Measurements from ENCODE around the gene LOXL1.

- no peak for TF ChIP-seq DMBX1 (CRISPR knock-in tag; IDR thresholded peaks at IDR 0.05; ENCODE audit: borderline replicate concordance)
- TF ChIP-seq TBP (optimal IDR thresholded peaks at IDR 0.05; ENCODE audit: low read depth, low read length): no peak
- TF ChIP-seq POLR2AphosphoS2 (IDR thresholded peaks at IDR 0.05; ENCODE audit: low read length): no peak
- TF ChIP-seq, protein P1, sequence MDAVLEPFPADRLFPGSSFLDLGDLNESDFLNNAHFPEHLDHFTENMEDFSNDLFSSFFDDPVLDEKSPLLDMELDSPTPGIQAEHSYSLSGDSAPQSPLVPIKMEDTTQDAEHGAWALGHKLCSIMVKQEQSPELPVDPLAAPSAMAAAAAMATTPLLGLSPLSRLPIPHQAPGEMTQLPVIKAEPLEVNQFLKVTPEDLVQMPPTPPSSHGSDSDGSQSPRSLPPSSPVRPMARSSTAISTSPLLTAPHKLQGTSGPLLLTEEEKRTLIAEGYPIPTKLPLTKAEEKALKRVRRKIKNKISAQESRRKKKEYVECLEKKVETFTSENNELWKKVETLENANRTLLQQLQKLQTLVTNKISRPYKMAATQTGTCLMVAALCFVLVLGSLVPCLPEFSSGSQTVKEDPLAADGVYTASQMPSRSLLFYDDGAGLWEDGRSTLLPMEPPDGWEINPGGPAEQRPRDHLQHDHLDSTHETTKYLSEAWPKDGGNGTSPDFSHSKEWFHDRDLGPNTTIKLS (IDR thresholded peaks at IDR 0.05; ENCODE audit: borderline replicate concordance, low read depth): no peak
- TF ChIP-seq, protein P2, sequence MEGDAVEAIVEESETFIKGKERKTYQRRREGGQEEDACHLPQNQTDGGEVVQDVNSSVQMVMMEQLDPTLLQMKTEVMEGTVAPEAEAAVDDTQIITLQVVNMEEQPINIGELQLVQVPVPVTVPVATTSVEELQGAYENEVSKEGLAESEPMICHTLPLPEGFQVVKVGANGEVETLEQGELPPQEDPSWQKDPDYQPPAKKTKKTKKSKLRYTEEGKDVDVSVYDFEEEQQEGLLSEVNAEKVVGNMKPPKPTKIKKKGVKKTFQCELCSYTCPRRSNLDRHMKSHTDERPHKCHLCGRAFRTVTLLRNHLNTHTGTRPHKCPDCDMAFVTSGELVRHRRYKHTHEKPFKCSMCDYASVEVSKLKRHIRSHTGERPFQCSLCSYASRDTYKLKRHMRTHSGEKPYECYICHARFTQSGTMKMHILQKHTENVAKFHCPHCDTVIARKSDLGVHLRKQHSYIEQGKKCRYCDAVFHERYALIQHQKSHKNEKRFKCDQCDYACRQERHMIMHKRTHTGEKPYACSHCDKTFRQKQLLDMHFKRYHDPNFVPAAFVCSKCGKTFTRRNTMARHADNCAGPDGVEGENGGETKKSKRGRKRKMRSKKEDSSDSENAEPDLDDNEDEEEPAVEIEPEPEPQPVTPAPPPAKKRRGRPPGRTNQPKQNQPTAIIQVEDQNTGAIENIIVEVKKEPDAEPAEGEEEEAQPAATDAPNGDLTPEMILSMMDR (IDR thresholded peaks at IDR 0.05 in 2 of 3, conservative IDR thresholded peaks at IDR 0.05 in 1 of 3; ENCODE audit: insufficient read depth in 2 of 3, low read depth in 1 of 3, low read length in 3 of 3): no peak
- TF ChIP-seq, protein P3, sequence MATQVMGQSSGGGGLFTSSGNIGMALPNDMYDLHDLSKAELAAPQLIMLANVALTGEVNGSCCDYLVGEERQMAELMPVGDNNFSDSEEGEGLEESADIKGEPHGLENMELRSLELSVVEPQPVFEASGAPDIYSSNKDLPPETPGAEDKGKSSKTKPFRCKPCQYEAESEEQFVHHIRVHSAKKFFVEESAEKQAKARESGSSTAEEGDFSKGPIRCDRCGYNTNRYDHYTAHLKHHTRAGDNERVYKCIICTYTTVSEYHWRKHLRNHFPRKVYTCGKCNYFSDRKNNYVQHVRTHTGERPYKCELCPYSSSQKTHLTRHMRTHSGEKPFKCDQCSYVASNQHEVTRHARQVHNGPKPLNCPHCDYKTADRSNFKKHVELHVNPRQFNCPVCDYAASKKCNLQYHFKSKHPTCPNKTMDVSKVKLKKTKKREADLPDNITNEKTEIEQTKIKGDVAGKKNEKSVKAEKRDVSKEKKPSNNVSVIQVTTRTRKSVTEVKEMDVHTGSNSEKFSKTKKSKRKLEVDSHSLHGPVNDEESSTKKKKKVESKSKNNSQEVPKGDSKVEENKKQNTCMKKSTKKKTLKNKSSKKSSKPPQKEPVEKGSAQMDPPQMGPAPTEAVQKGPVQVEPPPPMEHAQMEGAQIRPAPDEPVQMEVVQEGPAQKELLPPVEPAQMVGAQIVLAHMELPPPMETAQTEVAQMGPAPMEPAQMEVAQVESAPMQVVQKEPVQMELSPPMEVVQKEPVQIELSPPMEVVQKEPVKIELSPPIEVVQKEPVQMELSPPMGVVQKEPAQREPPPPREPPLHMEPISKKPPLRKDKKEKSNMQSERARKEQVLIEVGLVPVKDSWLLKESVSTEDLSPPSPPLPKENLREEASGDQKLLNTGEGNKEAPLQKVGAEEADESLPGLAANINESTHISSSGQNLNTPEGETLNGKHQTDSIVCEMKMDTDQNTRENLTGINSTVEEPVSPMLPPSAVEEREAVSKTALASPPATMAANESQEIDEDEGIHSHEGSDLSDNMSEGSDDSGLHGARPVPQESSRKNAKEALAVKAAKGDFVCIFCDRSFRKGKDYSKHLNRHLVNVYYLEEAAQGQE (IDR thresholded peaks at IDR 0.05; ENCODE audit: borderline replicate concordance): no peak
- TF ChIP-seq, protein P3 (CRISPR knock-in tag; IDR thresholded peaks at IDR 0.05; ENCODE audit: low read depth): no peak
- TF ChIP-seq GATAD2B (IDR thresholded peaks at IDR 0.05; ENCODE audit: borderline replicate concordance): no peak
- TF ChIP-seq, protein P4, sequence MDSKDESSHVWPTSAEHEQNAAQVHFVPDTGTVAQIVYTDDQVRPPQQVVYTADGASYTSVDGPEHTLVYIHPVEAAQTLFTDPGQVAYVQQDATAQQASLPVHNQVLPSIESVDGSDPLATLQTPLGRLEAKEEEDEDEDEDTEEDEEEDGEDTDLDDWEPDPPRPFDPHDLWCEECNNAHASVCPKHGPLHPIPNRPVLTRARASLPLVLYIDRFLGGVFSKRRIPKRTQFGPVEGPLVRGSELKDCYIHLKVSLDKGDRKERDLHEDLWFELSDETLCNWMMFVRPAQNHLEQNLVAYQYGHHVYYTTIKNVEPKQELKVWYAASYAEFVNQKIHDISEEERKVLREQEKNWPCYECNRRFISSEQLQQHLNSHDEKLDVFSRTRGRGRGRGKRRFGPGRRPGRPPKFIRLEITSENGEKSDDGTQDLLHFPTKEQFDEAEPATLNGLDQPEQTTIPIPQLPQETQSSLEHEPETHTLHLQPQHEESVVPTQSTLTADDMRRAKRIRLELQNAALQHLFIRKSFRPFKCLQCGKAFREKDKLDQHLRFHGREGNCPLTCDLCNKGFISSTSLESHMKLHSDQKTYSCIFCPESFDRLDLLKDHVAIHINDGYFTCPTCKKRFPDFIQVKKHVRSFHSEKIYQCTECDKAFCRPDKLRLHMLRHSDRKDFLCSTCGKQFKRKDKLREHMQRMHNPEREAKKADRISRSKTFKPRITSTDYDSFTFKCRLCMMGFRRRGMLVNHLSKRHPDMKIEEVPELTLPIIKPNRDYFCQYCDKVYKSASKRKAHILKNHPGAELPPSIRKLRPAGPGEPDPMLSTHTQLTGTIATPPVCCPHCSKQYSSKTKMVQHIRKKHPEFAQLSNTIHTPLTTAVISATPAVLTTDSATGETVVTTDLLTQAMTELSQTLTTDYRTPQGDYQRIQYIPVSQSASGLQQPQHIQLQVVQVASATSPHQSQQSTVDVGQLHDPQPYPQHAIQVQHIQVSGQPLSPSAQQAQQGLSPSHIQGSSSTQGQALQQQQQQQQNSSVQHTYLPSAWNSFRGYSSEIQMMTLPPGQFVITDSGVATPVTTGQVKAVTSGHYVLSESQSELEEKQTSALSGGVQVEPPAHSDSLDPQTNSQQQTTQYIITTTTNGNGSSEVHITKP (IDR thresholded peaks at IDR 0.05; ENCODE audit: partially characterized antibody): no peak
- TF ChIP-seq SMAD4 (CRISPR knock-in tag; conservative IDR thresholded peaks at IDR 0.05): no peak
These were observed 37.1 kb upstream of the LOXL1 start for GRCh38 chr15:73889053-73889761.

All from K562 (cell line).